Vein endothelial cell (primary cell): ENCODE measurements around the gene OR4P4. TPM values are rescaled to one million over a fixed set of nuclear protein-coding genes. Genes with fewer than 3 reads are reported as not detected.

Experiments
- total RNA-seq: library from RNA; depleted of rRNA; stranded (reverse); fragments of >200 nt; gene quantifications from 2 replicates; pipeline ENCODE4 v1.2.3, GENCODE V29; 2012

OR4P4 gene
- total RNA-seq: not detected in 2 replicates

GRCh38 chr11:55634813-55635212 lies at the start of gene OR4P4:
Gene OR4P4 (plus strand): TSS chr11:55635113.

DNA sequence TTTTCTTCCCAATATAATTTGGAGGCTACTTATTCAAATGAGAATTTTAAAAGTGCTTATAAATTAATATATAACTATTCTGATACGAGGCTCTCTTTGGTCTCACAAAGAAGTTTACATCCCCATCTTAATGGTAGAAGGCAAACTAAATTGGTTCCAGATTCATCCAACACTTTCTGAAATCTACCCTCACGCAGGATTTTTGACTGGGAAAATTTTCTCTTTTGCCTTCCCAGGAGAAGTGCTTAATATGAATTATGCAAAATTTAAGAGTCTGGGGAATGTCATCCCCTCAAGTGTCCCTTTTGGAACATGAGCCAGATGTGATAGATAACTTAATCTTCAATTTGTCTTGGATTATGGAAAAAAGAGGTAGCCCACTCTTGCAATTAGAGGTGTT lies 27.4 kb upstream of the OR4P4 start, which contains the start of gene OR4C11:
Gene OR4C11 (minus strand): TSS at position 101 of the 400 bp plus-strand sequence. CDS start 3,272 bp downstream, outside the sequence.

GRCh38 chr11:55648027-55648426 lies 13.1 kb downstream of the OR4P4 start, which contains the start of gene OR4S2:
Gene OR4S2 (plus strand): TSS chr11:55648327. CDS start chr11:55650904, 2,577 bp downstream.

DNA sequence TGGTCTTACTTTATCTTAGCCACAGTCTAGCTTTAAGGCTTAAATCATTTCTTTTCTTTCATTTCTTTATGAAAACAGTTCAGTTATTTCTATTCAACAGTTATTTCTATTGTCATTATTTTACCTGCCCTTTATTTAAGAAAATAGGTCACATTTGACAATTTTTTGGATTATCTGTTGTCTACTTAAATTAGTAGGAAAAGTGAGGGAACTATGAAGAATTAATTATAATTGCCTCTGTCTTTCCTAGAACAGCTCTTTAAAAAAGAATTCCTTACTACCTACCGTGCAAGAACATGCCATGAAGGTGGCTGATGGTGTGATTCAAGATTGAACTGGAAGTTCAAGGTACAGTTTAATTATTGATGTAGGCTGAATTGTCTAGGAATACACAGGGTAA lies 27.0 kb downstream of the OR4P4 start, which contains the start of gene OR4C6:
Gene OR4C6 (plus strand): TSS at position 301 of the 400 bp plus-strand sequence. CDS start 2,966 bp downstream, outside the sequence.

Other genes with a start within 250 kb of the OR4P4 start
- gene OR4C15, start 80.6 kb upstream of the OR4P4 start, total RNA-seq: not detected in 2 replicates
- gene OR4C16, start 63.0 kb upstream of the OR4P4 start, total RNA-seq: not detected in 2 replicates
- not detected in 2 replicates for gene OR4C11, start 27.5 kb upstream of the OR4P4 start, total RNA-seq
- gene OR4S2, start 13.2 kb downstream of the OR4P4 start, total RNA-seq: not detected in 2 replicates
- not detected in 2 replicates for gene OR4C6, start 27.1 kb downstream of the OR4P4 start, total RNA-seq
- gene OR5D13, start 138.3 kb downstream of the OR4P4 start, total RNA-seq: not detected in 2 replicates
- gene OR5D14, start 160.4 kb downstream of the OR4P4 start, total RNA-seq: not detected in 2 replicates
- gene OR5L1, start 176.3 kb downstream of the OR4P4 start, total RNA-seq: not detected in 2 replicates
- not detected in 2 replicates for gene OR5D18, start 184.5 kb downstream of the OR4P4 start, total RNA-seq
- not detected in 2 replicates for gene OR5L2, start 192.1 kb downstream of the OR4P4 start, total RNA-seq
- not detected in 2 replicates for gene OR5D16, start 203.6 kb downstream of the OR4P4 start, total RNA-seq
- not detected in 2 replicates for gene TRIM51, start 248.2 kb downstream of the OR4P4 start, total RNA-seq